Stimulated activated CD8-positive, alpha-beta memory T cell treated with anti-CD3 and anti-CD28 coated beads, Interleukin-7, amount 100 ng/mL, for 24 hours (primary cell): Measurements from ENCODE around the gene CHSY1.

Experiments used
- DNase-seq: peaks from one replicate; pipeline ENCODE4 v3.0.0-alpha.2; 2020; ENCODE audit warnings: low read depth

Gene CHSY1

DNA sequence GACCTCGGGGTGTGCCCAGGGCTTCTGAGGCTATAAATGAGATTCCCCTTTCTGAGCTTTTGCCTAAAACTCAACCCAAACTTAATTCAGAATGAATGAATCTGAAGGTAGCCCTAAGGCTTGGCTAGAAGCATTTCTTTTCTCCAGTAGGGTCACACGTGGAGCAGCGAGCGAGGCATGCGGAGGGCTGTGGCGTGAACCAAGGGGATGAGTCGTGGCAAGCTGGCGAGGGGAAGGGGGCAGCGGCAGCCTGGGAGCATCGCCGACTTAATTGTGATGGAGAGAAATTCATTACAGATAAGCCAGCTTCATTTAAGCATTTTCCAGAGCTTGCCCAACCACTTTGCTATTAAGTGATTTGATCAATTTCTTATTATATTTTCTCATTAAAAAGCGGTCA lies 79.9 kb downstream of the CHSY1 start:
- no peak for DNase-seq

DNA sequence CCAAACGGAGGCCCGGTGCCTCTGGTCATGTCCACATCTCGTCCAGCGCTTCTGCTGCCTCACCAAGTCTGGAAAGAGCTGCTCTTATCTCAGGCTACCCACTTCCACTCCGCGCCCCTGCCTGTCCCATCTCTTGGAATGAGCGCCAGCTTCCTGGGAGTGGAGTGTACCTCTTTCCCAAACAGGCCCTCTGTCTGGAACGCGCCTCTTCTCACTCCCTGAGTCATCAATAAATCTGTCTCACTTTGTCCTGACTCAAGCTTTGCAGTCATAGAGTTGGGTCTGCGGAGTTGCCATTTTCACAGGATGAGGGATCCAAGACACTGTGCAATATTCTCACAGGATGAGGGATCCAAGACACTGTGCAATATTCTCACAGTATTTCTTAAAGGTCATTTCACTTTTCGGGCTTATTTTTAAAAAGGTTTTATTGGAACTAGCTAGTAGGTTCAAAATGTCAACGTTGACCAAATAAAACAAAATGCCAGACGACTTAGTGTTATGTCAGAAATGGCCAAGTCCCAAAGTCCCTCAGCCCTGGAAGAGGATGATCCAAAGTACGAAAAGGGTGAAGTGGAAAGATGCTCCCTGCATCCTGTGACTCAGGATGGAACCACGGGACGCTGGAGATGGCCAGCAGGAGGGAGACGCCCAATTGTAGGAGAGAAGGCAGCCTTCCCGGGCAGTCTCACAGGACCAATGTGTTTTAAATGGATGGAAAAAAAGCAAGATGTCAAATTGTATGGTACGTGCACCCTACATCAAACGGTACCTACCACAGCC lies 81.1 kb downstream of the CHSY1 start:
- no peak for DNase-seq

DNA sequence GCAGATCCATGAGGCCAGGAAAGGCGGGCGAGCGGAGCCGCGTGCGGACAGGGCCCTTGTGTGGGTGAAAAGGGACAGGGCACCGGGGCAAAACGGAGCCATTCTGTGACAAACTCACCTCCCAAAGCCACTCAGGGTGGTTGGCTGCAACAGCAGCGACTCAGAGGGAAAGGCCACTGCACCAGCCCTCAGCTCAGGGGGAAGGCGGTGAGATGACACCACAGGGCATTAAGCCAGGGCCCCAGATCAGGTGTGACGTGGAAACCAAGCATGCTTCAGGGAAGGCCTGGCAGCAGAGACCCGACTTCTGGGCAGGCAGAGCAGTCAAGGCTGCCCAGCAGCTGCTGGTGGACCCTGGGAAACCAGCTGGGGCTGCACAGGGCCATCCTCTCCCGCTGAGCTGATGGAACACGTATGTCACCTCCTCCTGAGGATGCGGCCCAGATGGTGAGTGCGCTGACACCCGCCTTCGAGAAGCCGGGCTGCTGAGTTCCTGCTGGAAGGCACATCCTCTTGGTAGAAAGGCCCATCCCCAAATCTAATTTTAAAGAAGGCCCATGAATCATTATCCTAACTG lies 82.3 kb downstream of the CHSY1 start:
- DNase-seq: no peak

GRCh38 chr15:101168898-101169494 lies 82.9 kb downstream of the CHSY1 start:
- no peak for DNase-seq

DNA sequence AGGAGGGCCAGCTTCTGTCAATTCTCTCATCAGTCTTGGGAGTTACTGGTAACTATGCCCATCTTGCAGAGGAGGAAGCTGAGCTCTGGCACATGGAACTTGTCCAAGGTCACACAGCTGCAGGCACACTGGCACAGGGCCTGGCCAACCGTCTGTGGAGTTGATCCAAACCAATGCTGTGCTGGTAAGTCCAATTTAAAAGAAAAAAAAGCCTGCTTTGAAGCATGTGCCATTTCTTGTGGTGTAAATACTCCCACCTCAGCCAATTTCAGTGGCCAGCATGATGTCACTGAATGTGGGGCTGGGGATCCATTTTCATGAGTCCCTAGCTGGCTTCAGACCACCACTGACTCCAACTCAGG lies 83.4 kb downstream of the CHSY1 start:
- DNase-seq: no peak

GRCh38 chr15:101167753-101168462 lies 83.9 kb downstream of the CHSY1 start:
- DNase-seq: peak; percentile 37

DNA sequence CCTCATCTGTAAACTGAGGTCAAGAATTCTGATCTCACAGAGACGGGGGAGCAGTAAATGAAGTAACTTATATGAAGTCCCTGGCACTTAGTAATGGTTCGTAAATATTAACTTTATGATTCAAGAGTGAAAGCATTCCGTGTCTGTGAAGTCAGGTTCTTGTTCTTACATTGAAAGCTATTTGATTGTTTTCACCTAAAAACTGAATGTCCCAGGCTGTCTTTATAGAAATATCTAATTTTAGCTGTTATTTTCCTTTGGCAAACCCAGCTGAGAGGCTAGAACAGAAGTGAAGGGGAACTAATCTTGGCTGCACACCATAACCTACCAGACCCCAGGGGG lies 84.5 kb downstream of the CHSY1 start:
- no peak for DNase-seq

GRCh38 chr15:101165905-101166471 lies 85.9 kb downstream of the CHSY1 start:
- DNase-seq: no peak

DNA sequence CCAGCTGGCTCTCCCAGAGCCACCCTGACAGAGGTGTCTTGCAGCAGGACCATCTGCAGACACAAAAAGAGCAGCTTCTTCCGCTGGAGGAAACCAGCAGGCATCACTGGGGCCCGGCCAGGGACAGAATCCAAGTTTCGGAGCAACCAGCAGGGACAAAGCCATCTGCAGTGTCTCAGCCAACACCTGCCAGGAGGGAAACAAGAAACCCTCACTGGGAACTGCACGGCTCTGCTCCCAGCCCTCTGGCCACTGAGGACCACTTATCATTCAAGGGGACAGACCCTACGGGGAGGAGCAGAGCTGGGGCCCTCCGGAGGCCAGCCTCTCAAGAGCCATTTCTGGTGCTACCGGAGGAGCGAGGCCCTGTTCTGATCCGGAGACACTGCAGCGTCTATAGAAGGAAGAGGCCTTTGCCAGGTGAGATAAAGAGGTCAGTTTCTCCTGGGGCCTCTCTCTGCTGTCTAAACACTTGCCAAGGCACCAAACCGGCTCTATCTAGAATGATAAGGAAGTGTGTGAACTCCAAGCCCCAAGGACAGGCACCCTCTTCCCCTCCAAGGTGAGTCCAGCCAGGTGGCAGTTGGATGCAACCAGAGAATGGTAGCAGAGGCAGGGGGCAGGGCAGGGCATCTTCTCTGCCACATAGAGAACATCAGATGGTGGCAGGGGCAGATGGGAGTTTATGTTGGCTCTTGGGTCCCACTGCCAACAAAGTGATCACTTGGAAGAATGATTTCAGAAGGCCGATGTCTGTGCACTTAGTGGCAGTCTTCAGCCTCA lies 89.0 kb downstream of the CHSY1 start:
- DNase-seq: no peak

GRCh38 chr15:101161656-101162055 lies 90.2 kb downstream of the CHSY1 start:
- DNase-seq: no peak

- no peak for DNase-seq
These were observed 91.7 kb downstream of the CHSY1 start for GRCh38 chr15:101159936-101160815.

GRCh38 chr15:101159096-101159935 lies 92.5 kb downstream of the CHSY1 start:
- no peak for DNase-seq

- no peak for DNase-seq
These were observed 93.4 kb downstream of the CHSY1 start for GRCh38 chr15:101158166-101159095.

- no peak for DNase-seq
These were observed 94.1 kb downstream of the CHSY1 start for GRCh38 chr15:101157721-101158120.

DNA sequence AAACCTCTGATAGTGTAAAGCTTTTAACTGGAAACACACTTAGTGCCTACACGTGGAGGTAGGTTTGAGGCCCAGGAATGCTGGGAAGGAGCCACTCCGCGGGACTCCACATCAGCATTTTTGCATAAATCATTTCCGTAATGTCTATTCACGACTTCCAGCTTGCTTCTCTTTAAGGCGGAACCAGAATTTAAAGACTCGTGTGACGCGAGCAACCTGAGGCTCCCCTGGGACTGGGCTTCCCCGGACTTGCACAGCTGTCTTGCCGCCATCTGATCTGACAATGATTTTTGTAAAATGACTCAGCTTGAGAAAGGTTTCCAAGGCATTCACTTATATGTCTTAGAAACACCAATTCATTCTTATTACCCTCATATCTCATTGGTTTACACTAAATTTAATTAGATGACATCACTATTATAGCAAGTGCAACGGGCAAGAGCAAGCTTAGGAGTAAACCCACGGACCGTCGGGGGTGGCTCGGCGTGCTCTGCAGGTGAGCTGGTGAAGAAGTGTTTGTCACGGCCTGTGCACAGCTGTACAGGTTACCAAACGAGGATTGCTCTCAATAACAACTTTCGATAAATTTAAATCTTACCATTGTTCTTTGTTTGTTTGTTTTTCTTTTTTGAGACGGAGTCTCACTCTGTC lies 95.2 kb downstream of the CHSY1 start:
- DNase-seq: no peak

DNA sequence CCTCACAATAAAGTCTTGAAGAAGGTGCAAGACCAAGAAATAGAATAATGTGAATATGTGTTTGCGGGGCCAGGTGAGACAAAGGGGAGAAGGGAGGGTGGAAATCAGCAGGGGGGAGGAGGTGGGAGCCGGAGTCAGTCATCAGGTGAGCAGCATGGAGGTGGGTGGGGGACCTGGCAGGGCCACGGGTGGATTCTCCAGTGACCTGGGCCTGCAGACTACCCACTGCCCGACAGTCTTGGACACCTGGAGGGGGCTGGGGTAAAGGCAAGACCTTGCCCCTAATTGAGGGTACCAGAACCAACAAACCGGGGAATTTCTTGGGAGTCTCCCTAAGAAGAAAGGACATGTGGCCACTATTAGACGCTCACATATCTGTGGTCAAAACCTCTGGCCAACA lies 95.8 kb downstream of the CHSY1 start:
- no peak for DNase-seq

DNA sequence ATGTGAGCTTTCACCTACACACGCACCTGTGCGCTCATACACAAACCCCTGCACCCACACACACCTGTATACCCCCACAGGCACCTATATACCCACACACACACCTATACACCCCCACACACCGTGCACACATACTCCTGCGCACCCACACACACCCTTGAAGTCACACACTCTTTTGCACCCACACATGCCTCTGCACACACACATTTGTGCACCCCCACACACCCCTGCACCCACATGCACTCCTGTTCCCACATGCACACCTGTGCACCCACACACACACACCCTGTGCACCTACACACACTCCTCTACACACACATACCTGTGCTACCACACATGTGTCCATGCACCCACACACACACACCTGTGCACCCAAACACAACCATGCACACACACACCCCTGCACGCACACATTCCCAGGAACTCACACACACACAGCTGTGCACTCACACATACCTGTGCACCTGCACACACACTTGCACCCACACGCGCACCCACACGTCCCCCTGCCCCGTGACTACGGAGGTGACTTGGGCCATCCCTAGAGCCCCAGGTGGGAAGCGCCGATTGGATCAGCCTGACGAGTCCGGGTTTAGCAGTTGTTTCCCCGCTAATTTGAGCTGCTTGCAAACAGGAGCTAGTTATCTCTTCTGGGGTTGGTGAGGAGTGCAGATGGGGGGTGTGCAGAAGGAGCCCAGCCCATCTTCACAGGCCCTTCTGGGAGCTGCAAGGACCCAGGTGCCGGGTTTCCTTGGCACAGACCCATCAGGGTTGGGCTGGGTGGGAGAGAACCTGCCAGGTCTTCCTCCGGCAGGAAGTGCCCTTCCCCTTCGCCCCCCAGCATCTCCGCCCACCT lies 97.8 kb downstream of the CHSY1 start:
- DNase-seq: no peak
